Stimulated activated CD4-positive, alpha-beta T cell treated with anti-CD3 and anti-CD28 coated beads, Interleukin-2, amount 100 ng/mL, for 24 hours (primary cell): ENCODE data around the gene CARD11.
"Not testable (repeated sequence)": the region's sequence is repeated elsewhere in the genome, so short reads cannot be mapped to it uniquely, and the experiment has no call there.

Source experiments
- DNase-seq, 2 donors: peaks; one replicate each; pipeline ENCODE4 v3.0.0-alpha.2; 2020

Gene CARD11

DNA sequence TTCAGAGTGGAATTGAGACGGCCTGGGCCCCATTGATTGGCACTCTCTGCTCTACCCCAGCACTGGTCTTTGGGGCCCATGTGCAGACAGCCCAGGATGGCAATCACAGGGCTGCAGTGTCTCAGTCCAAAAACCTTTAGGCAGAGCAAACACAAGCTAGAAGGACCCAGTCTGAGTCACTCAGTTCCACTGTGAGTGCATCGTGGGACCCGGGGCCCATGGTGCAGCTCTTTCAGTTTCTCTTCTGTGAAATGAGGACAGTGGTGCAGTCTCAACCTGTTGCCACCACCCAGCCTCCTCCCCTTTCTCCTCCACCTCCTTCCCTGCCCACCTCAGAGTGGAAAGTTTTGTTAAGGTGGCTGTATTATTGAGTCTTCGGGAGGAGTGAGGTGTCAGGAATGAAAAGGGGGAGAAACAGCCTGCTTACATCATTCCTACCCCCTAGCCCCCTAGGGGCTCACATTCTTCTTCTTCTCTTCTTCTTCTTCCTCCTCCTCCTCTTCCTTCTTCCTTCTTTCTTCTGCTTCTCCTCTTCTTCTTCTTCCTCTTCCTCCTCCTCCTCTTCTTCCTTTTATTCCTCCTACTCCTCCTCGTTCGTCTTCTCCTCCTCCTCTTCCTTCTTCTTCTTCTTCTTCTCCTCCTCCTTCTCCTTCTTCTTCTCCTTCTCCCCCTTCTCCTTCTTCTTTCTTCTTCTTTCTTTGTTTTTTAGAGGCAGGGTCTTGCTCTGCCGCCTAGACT, 19.5 kb upstream of the CARD11 start:
- DNase-seq, result peak; percentile 83 to 84

DNA sequence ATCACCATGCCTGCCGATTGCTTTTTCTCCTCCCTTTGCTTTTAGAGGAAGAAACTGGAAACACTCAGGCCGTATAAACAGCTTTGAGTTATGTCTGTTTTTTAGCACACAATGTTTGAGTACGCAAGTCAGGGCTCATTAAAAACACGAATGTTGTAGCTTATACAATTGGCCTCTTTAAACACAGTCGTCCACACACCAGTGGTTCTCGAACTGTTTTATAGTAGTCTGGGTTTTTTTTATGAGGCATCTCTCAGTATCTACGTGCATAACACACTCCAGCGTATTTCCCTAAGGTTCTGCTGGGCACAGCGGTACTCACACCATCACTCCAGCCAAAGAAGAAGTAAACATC, 13.4 kb upstream of the CARD11 start:
- no peak for DNase-seq

DNA sequence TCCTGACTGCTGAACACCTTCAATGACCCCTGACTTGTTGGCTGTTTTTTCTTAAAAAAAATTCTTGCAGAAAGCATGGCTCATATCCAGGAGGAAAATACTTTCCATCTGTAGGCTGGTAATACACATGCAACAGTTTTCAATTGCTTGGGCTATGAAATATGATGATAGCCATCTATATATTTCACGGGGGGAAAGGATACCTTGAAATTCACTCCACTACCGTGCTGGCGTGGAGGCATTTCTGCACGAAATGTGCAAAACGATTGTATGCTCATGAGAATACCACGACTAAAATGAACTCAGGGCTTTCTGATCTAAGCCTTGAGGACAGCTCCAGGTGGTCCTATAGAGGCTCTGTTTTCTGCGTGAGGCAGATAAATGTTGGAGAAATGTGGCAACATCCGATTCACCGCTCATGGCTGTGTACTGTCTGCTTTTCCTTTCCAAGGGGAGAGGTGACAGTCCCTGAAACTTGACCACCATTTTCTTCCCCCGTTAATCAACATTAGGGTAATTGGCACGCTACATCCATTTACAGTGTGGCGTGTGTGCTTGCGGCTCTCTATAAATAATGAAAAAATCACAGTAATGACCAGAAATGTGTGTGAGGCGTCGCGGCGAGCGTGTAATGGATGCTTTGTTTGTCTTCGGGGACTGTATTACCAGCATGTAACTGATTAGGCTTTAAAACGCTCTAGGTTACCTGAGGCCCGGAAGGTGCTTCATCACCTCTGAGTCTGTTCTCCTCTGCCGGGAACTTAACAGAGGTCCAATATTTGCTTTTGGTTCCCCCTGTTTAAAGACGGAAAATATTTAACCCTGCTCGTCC, 12.8 kb upstream of the CARD11 start:
- DNase-seq, result no peak

DNA sequence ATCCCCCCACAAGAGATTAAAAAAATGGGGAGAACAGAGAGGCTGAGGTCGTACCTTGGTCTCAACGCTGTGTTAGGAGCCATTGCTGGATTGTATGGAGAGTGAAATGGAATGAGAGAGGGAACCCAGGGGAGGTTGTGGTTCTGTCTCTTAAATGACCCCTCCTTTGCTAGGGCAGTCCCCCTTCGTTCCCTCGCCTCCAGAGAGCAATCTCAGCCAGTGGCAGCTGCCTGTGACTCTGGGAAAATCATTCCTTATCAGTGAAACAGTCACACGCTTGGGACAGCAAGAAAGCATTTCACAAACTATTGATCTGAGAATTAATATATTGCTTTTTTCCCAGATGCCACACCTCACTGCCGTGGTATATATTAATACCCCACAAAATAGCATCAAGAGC, 12.0 kb upstream of the CARD11 start:
- no peak for DNase-seq

DNA sequence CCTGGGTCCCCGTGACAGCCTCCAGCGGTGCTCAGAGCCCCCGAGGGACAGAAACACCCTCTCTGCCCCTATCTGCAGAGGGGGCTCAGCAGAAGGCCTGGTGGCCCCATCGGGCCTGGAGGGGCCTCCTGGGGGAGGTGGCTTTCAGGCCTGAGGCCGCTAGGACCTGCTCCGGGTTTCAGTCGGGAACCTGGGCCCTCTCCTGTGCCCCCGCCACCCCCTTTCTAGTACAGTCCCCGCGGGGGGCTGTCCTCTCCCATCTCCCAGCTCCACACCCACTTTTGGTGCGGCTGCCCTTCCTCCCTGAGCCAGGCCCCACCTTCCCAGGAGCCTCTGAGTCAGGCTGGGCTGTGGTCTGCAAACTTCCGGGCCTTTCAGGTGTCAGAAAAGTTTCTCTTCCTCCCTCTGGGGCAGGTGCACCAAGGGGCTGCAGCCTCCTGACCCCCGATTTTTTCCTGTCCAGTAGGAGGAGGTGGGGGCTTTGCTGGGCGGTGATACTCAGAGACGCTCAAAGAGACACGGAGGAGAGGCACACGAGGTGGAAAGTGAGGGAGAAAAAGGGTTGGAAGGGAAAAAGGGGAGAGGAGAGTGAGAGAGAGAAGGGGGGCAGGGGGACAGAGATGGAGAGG, 692 bp downstream of the CARD11 start:
- DNase-seq, result peak; percentile 70 to 77

DNA sequence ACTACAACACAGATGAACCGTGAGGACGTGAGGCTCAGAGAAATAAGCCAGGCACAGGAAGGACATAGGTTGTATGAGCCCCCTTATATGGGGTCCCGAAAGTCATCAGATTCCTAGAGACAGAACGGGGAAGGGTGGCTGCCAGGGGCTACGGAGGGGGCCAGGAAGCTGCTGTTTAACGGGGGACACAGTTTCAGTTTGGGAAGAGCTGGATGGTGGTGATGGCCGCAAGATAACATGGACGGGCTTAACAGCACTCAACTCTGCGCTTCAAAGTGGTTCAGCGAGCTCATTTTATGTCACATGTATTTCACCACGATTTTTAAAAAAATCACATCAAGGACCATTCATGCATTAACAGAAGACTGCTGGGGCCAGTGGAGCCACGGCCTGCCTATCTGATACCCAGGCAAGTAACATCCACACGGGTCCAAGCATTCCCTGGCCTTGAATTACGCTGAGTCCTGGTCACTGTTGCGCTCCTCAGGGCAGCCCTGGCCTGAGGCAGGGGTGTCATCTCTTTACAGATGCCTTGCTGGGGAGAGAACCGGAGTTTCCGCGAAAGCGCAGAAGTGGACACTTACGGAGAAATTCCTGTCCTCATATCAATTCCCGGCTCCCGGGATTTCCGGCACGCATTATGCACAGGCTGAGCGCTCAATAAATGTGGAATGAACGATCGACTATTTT, 1.5 kb downstream of the CARD11 start:
- no peak for DNase-seq

DNA sequence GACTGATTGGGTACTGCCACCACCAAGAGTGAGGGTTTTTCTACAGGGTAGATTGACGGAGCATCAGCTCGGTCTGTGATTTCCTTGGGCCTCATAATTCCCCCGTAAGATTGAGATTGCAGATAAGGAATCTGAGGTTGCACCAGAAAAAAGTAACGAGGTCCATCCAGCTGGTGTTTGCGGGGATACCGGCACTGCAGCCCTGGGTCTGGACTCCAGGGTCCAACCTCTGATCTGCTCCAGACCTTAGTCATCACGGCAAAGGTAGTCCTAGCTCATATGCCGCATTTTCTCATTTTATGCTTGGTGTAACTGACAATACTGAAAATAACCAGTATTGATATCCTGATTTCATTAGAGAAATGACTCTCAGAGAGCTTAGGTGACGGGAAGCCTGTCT, 3.9 kb downstream of the CARD11 start:
- DNase-seq, result no peak

DNA sequence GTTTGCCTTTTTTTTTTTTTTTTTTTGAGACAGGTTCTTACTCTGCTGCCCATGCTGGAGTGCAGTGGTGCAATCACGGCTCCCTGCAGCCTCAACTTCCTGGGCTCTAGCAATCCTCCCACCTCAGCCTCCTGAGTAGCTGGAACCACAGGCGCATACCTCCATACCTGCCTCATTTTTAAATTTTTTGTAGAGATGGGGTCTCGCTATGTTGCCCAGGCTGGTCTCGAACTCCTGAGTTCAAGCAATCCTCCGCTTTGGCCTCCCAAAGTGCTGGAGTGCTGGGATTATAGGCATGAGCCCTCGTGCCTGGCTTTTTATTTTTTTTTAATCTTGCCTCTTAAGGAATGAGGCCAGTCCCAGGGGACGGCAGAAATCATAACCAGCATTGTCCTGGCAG, 5.7 kb downstream of the CARD11 start:
- DNase-seq, result not testable (repeated sequence)

DNA sequence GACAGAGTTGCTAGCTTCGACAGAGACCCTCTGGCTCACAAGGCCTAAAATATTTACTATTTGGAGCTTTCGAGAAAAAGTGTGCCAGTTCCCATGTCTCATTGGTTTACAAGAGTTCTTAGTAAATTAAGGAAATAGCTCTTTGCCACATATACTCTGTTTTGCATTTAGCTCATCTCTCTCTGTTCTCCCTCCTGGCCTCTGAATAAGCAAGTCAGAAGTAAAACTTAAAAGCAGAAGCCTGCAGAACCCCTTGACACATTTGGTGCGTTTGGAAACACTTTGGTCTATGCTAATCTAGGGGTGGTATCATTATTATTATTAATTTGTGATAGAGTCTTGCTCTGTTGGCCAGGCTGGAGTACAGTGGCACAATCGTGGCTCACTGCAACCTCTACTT, 6.4 kb downstream of the CARD11 start:
- no peak for DNase-seq

DNA sequence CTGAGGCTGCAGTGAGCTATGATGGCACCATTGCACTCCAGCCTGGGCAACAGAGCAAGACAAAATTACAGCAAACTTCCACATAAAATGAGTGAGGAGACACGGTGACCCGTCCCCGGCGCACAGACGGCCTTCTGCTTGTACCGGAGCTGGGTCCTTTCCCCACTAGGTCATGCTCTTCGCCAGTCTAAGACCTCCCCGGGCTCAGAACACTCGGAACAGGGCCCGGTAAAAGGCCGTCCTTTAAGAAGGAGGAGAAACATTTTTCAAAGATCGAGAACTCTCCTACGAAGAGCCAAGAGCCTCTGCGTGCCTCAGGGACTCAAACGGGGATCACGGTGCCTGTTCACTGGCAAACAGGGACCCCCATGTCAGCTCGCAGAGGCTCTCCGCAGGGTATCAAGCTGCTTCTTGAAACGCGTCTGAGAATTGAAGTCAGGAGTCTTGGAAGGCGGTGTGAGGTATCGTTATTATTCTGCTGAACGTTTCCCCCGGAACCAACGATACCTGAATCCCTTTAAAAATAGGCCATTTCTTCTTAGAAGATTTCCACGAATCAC, 9.0 kb downstream of the CARD11 start:
- DNase-seq, result no peak

DNA sequence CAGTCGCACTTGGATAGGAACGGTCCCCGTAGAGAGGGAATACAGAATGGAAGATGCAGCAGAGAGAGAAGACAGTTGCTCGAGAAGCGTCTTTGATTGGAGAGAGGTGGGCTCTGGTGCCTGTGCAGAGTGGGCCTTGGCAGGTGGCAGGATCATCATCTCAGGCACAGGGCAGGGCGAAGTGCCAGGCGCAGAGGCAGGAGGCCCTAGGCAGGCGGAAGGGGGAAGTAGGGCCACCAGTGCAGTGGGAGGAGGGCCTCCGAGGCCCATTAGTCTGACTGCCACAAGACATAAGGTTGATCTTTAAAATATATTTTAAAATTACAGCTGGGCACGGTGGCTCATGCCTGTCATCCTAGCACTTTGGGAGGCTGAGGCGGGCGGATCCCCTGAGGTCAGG, 10.1 kb downstream of the CARD11 start:
- DNase-seq, result no peak

DNA sequence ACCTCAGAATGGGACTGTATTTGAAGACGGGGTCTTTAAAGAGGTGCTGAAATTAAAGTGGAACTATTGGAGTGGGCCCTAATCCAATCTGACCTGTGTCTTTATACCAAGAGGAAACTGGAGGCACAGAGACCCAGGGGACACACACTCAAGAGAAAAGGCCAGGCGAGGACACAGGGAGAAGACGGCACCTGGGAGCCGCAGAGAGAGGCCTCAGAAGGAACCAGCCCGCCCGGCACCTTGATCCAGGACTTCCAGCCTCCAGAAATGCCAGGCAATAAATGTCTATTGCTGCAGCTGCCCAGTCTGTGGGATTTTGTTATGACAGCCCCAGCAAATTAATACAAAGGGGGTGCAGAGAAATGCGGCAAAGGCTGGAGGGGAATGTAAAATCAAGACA, 10.5 kb downstream of the CARD11 start:
- DNase-seq, result no peak

DNA sequence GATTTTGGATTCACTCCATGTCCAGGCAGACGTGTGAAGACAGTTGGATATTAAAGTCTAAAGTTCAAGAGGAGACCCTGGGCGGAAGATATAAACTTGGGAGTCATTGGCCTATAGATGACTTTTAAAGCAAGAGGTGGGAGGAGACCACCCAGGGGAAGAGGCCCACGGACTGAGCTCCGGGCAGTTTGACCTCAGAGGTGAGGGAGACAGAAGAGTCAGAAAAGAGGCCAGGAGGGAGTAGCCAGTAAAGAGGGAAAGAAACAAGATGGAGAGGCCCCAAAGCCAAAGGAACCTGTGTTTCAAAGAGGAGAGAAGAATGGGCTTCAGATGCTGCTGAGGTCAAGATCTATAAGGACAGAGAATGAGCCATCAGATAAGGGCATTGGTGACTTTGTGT, 11.4 kb downstream of the CARD11 start:
- DNase-seq, result no peak

DNA sequence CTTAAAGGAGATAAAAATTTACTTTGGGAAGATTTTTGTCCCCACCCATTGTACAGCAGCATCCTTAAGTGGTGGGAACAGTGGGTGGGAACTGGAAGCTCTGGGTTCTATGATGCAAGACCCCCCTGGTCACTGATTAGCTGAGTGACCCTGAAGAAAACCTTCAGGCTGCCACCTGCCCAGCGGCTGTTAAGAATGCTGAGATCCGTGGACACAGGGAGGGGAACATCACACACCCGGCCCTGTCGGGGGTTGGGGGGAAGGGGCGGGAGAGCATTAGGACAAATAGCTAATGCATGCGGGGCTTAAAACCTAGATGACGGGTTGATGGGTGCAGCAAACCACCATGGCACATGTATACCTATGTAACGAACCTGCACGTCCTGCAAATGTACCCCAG, 14.5 kb downstream of the CARD11 start:
- no peak for DNase-seq

DNA sequence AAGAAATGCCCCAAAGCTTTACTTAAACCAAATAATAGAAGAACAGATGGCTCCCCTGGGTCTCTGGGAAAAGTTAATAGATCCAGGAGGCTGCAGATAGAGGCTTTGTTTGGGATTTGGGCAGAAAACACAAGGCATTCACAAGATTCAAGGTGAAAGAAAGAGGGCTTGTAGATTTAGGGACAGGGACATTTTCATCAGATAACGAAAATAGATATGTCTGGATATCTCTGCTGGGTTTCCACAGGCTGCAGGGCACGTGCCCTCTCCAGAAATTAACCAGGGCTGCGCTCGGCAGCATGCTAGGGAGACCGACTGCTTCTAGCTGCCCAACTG, 14.9 kb downstream of the CARD11 start:
- no peak for DNase-seq

DNA sequence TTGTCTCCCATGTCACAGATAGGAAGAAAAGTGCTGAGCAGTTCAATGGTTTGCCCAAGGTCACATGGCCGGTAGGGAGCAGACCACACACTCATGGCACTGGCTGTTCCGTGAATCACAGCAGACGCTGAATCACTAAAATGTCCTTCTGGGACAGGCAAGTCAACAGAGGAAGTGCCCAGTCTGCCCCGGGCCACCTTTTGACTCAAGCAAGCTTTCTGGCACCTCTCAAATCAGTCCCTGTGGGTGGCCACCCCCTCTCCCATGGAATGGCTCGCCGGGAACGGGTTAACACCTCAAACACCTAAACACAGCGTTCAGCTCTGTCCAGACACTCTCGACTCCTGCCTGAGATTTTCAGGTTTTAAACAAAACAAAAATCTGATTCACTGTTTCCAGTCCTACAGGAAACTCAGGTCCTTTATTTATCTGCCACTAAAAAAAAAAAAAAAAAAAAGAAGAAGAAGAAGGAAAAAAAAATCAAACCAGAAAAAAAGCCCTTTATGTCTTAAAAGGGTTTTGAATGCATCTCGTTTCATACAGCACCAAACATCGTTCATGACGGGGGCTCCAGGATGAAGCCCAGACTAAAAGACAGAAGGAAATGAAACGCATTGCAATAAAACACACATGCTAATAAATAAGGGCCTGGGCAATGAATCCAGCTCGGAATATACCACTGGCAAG, 15.5 kb downstream of the CARD11 start:
- DNase-seq, result peak; percentile 59 to 70

DNA sequence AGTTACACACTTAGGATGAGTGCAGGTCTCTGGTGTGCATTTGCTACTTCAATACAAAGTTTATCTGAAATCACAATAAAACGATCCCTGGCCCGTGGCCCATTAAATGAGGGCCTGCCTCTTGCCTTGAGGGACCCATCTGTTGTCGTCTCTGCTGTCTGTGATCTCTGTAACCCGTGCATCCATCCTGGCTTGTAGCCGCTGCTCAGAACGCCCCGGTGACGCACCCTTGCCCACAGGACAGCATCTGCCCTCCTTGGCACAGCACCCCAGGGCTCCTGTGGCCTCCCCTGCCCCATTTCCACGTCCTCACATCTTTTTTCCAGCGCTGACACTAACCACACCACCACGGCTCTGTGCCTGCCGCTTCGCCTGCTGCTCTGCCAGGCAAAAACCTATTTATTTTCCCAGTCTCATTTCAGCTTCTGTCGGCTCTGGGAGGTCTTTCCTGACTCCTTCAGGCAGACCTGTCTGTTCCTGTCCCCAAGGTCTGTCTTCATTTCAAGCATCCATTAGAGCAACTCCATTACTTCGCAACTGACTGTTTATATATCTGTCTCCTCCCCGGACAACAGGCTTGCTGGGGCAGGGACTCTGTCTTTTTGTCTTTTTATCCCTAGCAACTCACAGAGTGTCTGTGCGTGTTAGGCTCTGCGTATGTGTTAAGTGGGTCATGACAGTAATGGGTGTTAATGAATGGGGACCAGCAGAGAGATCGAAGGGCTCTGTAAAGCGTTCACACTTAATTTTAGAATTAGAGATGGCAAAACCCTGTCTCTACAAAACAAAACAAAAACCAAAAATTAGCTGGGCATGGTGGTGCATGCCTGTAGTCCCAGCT, 16.4 kb downstream of the CARD11 start:
- DNase-seq, result no peak

DNA sequence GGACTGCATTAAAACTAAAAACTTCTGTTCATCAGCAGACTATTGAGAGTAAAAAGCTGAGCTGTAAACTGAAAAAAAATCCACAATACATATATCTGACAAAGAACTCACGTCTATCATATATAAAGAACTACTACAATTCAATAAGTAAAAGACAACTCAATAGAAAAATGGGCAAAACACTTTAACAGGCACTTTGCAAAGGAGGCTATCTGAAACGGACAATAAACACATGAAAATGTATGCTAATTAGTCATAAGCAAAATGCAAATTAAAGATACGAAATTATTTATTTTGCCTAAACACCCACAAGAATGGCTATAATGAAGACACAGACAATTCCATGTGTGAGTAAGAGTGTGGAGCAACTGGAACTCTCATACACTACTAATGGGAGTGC, 18.1 kb downstream of the CARD11 start:
- DNase-seq, result no peak

DNA sequence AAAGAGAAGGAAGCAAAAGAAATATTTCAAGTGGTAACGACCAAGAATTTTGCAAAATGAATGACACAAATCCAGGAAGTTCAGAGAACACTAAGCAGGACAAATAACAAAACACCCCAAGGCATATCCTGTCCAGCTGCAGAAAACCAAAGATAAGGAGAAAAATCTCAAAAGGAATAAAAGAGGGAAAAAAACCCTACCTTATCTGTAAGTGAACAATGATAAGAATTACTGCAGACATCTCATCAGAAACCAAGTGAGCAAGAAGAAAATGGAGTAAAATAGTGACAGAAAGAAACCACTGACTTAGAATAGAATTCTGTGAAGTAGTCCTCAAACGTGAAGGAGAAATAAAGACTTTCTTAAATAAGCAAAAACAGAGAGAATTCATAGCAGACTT, 21.8 kb downstream of the CARD11 start:
- no peak for DNase-seq

DNA sequence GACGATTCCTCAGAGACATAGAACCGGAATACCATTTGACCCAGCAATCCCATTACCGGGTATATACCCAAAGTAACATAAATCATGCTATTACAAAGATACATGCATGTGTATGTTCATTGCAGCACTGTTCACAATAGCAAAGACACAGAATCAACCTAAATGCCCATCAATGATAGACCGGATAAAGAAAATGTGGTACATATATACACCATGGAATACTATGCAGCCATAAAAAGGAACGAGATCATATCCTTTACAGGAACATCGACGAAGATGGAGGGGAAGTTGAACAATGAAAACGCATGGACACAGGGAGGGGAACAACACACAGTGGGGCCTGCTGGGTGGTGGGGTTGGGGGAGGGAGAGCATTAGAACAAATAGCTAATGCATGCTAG, 22.4 kb downstream of the CARD11 start:
- not testable (repeated sequence) for DNase-seq

DNA sequence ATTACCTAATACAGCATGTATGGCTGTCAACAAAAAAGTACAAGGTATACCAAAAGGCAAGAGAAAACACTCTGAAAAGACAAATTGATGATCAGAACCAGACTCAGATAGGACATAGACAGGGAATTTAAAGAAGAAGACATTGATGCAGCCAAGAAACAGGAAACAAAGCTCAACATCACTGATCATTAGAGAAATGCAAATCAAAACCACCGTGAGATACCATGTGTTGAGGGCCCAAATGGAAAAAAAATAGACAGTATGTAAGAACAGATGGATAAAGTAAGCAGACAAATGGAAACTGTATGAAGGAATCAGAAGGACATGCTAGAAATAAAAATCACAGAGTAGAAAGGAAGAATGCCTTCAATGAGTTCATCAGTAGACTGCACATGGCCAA, 23.3 kb downstream of the CARD11 start:
- no peak for DNase-seq

DNA sequence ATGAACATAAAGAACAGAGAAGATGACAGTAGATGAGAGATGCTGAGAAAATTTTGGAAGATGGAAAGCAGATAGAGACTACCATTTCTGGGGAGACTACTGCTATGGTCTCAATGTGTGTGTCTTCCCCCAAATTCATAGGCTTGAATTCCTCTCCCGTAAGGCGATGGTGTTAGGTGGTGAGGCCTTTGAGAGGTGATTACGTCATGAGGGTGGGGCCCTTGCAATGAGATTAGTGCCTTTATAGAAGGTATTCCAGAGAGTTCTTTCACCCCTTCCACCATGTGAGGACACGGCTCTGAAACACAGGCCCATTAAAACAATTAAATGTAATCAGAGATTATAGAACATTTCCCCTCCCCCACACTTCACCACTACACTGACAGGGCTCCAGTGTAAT, 23.9 kb downstream of the CARD11 start:
- DNase-seq, result no peak
